Choroid plexus epithelial cell (primary cell): ENCODE measurements around the gene TSPYL4.
A peak's percentile ranks its signal among the peaks of the same experiment; 100 is the strongest.
"Not testable (repeated sequence)": the region's sequence is repeated elsewhere in the genome, so short reads cannot be mapped to it uniquely, and the experiment has no call there.

Experiments used
- DNase-seq: peaks from one replicate; pipeline ENCODE4 v3.0.0-alpha.2; 2010; ENCODE audit warnings: low read depth
- H3K4me3 ChIP-seq: 2 replicates; pipeline ENCODE4 v1.5.1; 2011; ENCODE audit warnings: low read depth, mild to moderate bottlenecking, control low read depth, low read length, moderate library complexity
- CTCF ChIP-seq: conservative IDR thresholded peaks from 2 replicates; pipeline ENCODE4 v1.5.1; 2011; ENCODE audit warnings: low read depth, mild to moderate bottlenecking, control low read depth, inconsistent platforms, low read length, moderate library complexity

Gene TSPYL4

GRCh38 chr6:116291701-116292396 lies 38.0 kb upstream of the TSPYL4 start:
- H3K4me3 ChIP-seq = no peak overlapping the region
- TF ChIP-seq CTCF = no peak
- no peak for DNase-seq

GRCh38 chr6:116290799-116291198 lies 36.9 kb upstream of the TSPYL4 start:
- H3K4me3 ChIP-seq = no peak overlapping the region
- DNase-seq = no peak
- TF ChIP-seq CTCF = no peak

- DNase-seq = no peak
- H3K4me3 ChIP-seq = no peak overlapping the region
- no peak for TF ChIP-seq CTCF
Observed at GRCh38 chr6:116289876-116290275, 36.0 kb upstream of the TSPYL4 start.

GRCh38 chr6:116287689-116288282 lies 33.9 kb upstream of the TSPYL4 start:
- TF ChIP-seq CTCF = peak; percentile 76
- peak; percentile 77 for DNase-seq
- no peak overlapping the region for H3K4me3 ChIP-seq

GRCh38 chr6:116286773-116287358 lies 33.0 kb upstream of the TSPYL4 start:
- no peak overlapping the region for H3K4me3 ChIP-seq
- TF ChIP-seq CTCF = no peak
- no peak for DNase-seq

GRCh38 chr6:116284984-116285383 lies 31.1 kb upstream of the TSPYL4 start:
- not testable (repeated sequence) for DNase-seq, H3K4me3 ChIP-seq

GRCh38 chr6:116283191-116283590 lies 29.3 kb upstream of the TSPYL4 start:
- no peak for DNase-seq
- no peak overlapping the region for H3K4me3 ChIP-seq
- TF ChIP-seq CTCF = no peak
